Stimulated activated CD4-positive, alpha-beta T cell treated with anti-CD3 and anti-CD28 coated beads, TNF-alpha, amount 100 ng/mL, for 4 hours (primary cell): ENCODE results near the gene CELF2.
"Not testable (repeated sequence)": the region's sequence is repeated elsewhere in the genome, so short reads cannot be mapped to it uniquely, and the experiment has no call there.

Source experiments
- DNase-seq, 3 experiments: peaks; one replicate each; pipeline ENCODE4 v3.0.0-alpha.2; 2020; ENCODE audit warnings: low read depth in 3 of 3

The CELF2 gene

GRCh38 chr10:11170993-11171851, 153.6 kb downstream of the CELF2 start:
- no peak for DNase-seq

DNA sequence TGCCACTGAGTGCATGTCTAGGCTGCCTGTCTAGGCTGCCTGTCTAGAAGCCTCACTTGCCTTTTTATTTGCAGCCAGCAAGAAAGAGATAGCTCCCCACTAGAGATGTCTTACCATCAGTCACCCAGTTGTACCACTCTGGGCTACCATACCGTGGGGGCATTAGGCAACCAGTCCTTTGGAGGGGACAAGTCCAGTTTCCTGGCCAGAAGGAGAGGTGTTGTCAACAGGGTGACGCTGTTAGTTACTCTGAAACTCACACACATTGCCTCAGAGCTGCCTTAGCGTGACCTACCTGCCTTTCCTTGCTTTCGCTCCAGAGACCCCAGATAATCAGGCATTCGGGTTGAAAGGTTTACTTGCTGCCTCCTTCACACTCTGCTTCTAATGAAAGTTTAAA, 155.4 kb downstream of the CELF2 start:
- no peak for DNase-seq

DNA sequence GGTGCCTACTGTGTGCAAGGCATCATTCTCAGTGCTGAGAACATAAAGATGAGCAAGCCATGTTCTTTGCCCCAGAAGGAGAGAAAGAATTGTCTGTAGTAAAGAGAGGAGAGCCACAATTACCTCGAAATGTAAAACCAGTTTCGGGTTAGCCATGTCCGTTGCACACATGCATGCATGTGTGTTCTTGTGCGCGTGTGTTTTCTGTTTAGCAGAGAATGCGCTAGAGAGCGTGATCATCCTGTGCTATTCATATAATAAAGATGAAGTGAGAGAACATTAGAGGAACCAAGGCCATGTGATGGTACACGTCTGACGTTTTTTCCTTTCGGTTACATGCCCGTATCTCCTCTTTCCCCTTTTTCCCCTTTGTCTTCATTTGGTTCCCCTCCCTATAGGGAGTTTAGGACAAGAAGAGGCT, 158.2 kb downstream of the CELF2 start:
- DNase-seq = no peak

DNA sequence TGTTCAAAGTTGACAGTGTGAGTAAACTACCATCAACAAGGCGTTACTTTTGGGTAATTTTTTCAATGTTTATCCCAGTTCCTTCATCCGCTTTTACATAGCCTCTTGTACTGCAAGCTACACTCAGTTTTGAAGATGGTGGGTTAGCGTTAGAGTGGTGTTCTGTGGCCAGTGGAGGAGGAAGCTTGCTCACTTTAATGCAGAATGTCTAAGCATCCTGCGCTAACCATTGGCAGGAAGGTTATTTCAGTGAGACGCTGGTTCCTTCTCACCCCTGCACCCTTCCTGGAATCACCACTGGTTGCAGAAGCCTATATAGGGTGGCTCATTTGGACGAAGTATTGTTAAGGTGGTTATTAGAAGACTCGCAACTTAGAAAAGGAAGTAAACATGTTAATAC, 159.1 kb downstream of the CELF2 start:
- no peak for DNase-seq

DNA sequence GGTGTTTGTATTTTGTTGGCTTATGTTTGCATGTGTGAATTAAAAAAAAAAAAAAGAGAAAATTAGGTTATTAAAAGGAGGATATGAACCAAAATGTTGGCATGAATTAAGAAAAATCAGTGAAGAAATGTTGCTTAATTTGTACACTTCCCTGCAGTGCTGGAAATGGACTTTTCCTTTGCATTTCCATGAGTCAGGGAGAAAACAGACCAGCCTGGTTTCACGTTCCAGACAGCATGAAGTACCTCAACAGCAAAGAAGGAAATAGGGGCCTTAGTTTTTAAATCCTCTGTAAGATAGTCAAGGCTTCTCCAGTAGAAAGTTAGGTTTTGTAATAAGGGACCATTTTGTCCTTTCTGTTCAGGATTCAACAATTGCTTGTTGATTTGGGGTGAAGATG, 159.7 kb downstream of the CELF2 start:
- DNase-seq = no peak

DNA sequence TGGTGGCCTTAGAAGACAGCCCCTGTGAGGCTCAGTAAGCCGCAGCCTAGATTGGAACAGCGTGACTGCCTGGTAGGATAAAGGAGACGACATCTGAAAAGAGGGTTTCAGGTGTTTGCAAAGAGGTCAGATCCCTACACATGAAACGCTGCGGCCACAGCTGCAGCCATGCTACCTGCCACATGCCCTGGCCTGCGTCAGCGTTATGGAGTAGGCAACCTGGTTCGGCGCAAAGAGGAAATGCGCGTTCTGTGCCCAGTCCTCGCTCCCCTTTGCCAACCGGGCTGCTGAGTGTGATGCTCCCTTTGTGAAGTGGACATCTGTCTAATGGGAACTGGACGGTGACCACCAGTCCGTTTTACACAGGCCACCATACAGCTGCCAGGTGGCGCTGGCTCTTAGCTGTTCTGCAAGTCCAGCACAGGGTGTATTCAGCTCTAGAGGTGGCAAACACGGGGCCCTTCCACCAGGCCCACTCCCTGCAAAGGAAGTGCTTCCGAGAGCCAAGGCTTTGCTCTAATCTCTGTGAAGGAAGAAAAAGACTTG, 160.3 kb downstream of the CELF2 start:
- DNase-seq = no peak

DNA sequence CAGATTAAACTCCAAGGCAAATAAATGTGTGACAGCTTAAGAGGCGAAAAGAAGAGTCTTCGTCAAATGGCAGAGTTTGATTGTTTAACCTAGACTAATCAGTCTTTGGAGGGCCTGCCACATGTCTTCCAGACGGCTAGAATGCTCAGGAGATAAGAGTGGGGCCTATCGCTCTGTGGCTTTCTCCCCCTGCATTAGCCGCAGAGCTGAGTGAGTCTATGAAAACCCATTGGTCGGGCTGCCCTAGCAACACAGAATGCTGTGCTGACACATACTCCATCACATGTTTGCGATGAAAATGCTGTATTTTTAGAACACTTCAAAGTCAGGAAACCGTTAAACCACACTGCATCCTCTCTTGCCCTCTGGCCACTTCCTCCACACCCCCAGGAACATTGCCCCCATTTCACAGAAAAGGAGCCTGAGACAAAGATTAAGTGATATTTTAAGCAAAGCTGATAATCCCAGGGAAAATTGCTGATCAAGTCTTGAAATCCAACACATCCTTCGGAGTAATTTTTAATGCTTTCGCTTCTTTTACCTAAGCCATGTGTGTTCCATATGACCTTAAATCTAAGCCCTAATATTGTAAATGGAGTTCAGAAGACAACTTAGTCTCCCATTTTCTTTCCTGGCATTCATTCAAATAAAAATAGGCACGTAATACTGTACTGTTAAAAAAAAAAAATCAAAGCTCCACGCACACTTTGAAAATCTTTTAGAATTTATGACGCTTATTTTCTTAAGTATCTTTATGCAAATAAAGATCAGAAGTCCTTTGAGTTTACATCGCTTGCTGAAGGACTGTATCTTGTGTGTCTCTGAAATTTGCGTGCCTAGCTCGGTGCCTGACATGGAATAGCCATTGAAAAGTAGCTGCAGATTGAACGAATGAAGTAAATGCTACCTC, 161.2 kb downstream of the CELF2 start:
- peak in 2 of 3 experiments; percentile 65 to 70 for DNase-seq

- DNase-seq = no peak
These were observed 161.9 kb downstream of the CELF2 start for GRCh38 chr10:11179516-11180105.

DNA sequence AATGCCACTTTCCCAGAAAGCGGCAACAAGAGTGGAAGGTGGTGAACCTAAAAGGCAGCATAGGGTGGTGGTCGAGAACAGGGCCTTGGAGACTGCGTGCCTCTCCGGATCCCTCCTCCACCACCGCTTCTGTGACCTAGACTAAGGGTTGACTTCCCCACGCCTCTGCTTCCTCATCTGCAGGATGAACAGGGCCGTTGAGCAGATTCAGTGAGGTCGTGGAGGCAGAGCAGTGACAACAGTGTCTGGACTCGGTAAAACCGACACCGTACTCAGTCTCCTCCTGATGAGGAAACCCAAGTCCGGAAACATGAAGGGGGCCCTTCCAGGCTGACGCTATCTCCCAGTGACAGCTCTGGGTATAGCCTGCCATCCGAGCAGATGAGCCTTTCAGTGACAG, 162.6 kb downstream of the CELF2 start:
- peak in 2 of 3 experiments; percentile 36 to 48 for DNase-seq

GRCh38 chr10:11181978-11182377, 164.3 kb downstream of the CELF2 start:
- DNase-seq = no peak

- no peak for DNase-seq
These were observed 165.3 kb downstream of the CELF2 start for GRCh38 chr10:11183015-11183414.

- no peak for DNase-seq
These were observed 166.4 kb downstream of the CELF2 start for GRCh38 chr10:11184093-11184492.

DNA sequence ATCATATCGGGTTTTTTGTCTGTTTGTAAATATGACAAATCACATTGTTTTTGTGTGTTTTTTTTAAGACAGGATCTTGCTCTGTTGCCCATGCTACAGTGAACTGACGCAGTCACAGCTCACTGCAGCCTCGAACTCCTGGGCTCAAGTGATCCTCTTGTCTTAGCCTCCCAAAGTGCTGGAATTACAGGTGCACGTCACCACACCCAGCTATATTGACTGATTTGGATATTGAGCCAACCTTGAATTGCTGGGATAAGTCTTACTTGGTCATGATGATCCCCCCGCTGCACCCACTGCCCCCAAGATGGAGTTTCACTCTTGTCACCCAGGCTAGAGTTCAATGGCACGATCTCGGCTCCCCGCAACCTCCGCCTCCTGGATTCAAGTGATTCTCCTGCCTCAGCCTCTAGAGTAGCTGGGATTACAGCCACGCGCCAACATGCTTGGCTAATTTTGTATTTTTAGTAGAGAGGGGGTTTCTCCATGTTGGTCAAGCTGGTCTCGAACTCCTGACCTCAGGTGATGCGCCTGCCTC, 167.5 kb downstream of the CELF2 start:
- DNase-seq = not testable (repeated sequence)

DNA sequence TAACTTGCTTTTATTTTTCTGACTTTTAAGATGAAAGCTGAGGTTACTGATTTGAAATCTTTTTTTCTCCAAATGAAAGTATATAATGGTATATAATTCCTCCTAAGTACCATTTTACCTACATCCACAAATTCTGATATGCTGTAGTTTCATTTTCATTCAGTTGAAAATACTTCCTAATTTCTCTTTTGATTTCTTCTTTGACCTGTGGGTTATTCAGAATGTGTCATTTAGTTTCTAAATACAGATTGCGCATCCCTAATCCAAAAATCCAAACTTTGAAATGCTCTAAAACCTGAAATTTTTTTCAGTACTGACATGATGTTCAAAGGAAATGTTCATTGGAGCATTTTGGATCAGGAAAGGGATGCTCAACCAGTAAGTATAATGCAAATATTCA, 168.7 kb downstream of the CELF2 start:
- no peak for DNase-seq

DNA sequence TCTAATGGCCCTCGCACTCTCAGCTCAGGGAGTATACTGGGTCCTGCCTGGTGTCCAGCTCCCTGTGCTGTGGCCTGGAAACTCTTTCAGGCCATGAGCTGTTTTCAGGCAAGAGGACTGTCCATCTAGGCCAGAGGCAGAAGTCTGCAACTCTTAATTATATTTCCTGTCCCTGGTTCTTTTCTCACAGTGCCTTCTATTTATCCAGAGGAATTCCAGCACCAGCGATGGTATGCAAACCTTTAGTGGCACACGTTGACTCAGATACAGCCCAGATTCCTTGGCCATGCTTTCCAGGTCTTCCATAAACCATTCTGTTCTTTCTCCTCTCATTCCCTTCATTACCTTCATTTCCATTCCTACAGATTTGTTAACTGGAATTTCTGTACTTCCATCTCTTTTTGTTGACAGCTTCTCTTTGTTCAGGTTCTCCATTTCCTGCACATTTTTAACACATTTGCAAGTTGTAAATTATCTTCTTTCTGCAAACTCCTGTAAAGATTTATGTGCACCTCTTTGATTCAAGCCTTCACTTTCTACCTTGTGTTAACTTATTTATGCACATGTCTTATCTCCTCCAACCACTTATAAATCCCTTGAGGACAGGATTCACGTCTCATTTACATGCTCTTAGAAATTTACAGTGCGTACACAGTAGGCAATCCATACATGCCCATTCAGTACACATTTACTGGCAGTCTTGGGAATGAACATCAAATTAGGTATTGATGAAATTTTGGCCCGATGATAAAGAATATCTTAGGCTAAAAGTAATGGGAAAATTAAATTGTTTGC, 172.1 kb downstream of the CELF2 start:
- DNase-seq = no peak

GRCh38 chr10:11191190-11191589, 173.5 kb downstream of the CELF2 start:
- DNase-seq = no peak

- no peak for DNase-seq
These were observed 174.0 kb downstream of the CELF2 start for GRCh38 chr10:11191678-11192077.

DNA sequence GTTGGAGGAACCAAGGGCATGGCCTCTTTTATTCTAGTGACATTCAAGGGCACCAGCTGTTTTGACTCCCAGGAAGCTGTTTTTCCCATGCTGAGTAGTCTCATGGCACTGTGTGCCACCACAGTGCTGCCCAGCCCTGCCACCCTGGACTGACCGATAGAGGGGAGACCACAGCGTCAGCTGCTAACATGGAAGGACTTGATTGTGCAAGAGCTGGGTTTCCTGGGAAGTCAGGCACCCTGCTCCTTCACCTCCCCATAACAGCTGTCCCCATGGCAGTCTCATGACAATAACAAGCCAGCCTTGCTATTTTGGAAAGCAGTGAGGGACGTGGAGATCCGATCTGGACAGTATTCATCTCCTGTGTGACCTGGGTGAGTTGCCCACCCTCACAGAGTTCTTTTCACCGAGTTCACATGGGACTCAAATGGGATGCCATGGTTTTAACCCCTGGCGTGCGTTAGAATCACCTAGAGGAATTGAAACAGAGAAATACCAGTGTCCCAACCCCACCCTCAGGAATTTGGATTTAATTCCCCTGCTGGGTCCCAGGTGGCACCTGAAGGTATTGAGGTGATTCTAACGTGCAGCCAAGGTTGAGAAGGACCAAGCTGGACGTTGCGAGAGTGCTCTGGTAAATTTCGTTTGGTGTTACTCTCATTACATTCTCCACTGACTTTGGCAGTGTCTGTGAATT, 174.8 kb downstream of the CELF2 start:
- DNase-seq = no peak

DNA sequence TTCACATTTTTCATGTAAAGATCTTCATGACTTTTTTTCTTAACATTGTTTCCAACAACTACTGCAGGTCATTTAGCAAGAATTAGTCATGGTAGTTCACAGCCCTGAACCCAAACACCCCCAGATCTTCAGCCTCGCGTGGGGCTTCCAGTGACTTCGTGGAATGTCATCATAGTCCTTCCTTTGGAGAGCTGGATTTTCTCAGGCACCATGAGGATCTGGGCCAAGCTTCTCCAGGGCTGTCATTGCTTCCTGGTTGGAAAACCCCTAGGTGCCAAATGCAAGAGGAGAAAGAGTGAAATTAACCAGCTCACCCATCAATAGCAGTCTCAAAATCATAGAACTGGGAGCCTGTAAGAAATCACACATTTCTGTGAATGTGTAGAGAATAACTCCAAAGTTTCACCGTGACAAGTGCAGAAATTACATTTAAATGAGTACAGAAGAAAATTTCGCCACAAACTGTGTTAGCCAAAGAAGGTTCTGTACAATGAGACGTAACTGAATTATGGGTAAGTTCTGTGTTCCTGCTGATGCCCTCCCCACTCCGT, 175.4 kb downstream of the CELF2 start:
- DNase-seq = no peak
